Measurements from ENCODE around the gene PLEKHG4B.
"Not testable (repeated sequence)": the region's sequence is repeated elsewhere in the genome, so short reads cannot be mapped to it uniquely, and the experiment has no call there.

Gene PLEKHG4B

DNA sequence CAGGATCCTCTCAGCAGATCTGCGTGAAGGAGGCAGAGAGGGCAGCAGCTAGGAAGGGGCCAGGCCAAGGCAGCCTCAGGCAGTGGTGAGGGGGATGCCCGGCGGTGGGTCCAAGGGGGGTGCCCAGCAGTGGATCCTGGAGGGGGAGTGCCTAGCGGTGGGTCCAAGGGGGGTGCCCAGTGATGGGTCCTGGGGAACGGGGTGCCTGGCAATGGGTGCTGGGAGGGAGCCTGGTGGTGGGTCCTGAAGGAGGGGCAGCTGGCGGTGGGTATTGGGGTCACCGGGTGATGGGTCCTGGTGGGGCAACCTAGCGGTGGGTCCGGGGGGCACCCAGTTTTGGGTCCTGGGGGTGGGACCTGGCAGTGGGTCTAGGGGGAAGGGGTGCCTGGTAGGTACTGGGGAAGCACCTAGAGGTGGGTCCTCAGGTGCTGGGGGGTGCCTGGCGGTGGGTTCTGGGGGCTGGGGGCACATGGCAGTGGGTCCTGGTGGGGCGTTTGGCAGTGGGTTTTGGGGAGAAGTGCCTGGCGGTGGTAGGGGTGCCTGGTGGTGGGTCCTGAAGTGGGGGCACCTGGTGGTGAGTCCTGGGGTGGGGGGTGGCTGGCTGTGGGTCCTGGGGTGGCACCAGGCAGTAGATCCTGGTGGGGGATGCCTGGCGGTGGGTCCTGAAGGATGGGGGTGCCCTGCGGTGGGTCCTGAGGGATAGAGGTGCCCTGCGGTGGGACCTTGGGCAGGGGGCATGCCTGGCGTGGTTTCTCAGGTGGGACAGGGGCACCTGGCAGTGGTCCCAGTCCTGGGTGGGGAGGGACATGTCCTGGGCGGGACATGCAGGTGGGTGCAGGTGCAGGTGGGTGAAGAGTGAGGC, 101.2 kb downstream of the PLEKHG4B start:
- TF ChIP-seq, protein P1, sequence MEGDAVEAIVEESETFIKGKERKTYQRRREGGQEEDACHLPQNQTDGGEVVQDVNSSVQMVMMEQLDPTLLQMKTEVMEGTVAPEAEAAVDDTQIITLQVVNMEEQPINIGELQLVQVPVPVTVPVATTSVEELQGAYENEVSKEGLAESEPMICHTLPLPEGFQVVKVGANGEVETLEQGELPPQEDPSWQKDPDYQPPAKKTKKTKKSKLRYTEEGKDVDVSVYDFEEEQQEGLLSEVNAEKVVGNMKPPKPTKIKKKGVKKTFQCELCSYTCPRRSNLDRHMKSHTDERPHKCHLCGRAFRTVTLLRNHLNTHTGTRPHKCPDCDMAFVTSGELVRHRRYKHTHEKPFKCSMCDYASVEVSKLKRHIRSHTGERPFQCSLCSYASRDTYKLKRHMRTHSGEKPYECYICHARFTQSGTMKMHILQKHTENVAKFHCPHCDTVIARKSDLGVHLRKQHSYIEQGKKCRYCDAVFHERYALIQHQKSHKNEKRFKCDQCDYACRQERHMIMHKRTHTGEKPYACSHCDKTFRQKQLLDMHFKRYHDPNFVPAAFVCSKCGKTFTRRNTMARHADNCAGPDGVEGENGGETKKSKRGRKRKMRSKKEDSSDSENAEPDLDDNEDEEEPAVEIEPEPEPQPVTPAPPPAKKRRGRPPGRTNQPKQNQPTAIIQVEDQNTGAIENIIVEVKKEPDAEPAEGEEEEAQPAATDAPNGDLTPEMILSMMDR (IDR thresholded peaks at IDR 0.05; ENCODE audit: control insufficient read depth, insufficient read depth, low read depth, low read length, missing control alignments) = no peak
- H3K4me3 ChIP-seq (ENCODE audit: control insufficient read depth, low read depth, low read length) = no peak overlapping the region
- DNase-seq (ENCODE audit: low read depth) = no peak

DNA sequence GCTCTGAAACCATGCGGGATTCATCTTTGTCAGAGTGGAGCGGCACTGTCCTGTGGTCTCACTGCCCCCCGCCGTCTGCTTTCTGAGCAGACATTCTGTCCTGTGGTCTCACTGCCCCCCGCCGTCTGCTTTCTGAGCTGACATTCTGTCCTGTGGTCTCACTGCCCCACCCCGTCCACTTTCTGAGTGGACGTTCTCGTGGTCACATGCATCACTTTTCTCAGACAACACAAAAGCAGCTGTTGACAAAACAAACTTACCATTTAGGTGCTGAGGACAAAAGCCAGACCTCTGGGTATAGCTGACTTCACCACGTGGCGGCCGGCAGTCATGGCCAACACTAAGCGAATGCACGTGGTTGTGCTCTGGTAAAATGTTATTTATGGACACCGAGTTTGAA, 102.1 kb downstream of the PLEKHG4B start:
- DNase-seq (ENCODE audit: low read depth) = no peak
- no peak overlapping the region for H3K4me3 ChIP-seq (ENCODE audit: control insufficient read depth, low read depth, low read length)
- TF ChIP-seq, protein P1 (IDR thresholded peaks at IDR 0.05; ENCODE audit: control insufficient read depth, insufficient read depth, low read depth, low read length, missing control alignments) = no peak

DNA sequence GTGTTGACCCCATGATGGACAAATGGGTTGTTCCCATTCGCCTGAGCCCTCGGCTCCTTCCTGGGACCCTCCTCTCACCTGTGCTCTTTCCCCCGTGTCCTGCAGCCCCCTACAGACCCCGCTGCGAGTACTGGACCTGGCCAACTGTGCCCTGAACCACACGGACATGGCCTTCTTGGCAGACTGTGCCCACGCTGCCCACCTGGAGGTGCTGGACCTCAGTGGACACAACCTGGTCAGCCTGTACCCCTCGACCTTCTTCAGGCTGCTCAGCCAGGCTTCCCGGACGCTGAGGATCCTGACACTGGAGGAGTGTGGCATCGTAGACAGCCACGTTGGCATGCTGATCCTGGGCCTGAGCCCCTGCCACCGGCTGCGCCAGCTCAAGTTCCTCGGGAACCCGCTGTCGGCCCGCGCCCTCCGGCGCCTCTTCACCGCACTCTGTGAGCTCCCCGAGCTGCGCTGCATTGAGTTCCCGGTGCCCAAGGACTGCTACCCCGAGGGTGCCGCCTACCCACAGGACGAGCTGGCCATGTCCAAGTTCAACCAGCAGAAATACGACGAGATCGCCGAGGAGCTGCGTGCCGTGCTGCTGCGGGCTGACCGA, 102.7 kb downstream of the PLEKHG4B start:
- H3K4me3 ChIP-seq (ENCODE audit: control insufficient read depth, low read depth, low read length) = no peak overlapping the region
- DNase-seq (ENCODE audit: low read depth) = no peak
- TF ChIP-seq, protein P1 (IDR thresholded peaks at IDR 0.05; ENCODE audit: control insufficient read depth, insufficient read depth, low read depth, low read length, missing control alignments) = no peak

DNA sequence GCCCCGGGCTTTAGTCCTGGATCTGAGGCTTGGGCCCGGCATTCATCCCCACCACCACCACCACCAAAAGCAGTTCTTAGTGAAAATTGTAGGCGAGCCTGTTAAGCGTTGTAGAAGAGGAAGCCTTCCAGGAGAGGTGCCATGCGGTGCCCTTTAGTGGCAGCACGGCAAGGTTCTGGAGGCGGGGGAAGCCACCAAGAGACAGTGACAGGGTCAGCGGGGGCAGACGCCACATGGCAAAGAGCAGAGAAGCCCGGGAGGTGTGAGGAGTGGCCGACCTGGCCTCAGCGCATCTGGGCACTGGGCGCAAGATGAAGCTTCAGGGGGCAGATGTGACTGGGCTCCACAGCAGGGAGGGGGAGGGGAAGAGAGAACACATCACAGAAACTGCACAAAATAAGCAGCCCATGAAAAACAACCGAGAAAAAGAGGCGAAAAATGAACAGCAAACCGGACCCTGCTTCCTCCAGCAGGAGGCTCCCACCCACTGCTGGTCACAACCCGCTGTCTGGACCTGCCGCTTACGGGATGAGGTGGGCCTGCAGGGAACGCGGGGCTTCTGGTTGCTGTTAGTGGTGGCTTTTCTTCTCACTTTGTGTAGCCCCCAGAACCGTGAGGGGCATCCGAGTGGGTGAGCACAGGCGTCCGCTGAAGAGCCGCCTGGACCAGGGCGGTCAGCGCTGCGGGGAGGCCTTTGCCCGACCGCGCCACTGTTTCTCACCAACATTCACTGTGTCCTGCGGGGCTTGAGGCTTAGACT, 103.6 kb downstream of the PLEKHG4B start:
- TF ChIP-seq, protein P1 (IDR thresholded peaks at IDR 0.05; ENCODE audit: control insufficient read depth, insufficient read depth, low read depth, low read length, missing control alignments) = no peak
- no peak for DNase-seq (ENCODE audit: low read depth)
- no peak overlapping the region for H3K4me3 ChIP-seq (ENCODE audit: control insufficient read depth, low read depth, low read length)

DNA sequence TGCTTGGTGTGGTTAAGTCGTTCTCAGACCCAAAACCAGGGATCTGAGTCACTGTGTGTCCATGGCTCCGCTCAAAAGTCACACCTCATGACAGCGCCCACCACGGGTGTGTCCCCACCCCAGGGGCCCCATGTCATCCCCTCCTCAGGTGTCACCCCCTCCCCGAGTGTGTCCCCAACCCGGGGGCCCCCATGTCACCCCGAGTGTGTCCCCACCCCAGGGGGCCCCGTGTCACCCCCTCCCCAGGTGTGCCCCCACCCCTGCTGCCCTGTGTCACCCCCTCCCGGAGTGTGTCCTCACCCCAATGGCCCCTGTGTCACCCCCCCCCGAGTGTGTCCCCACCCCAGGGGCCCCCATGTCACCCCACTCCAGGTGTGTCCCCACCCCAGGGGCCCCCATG, 104.4 kb downstream of the PLEKHG4B start:
- H3K4me3 ChIP-seq (ENCODE audit: control insufficient read depth, low read depth, low read length) = no peak overlapping the region
- no peak for DNase-seq (ENCODE audit: low read depth)
- TF ChIP-seq, protein P1 (IDR thresholded peaks at IDR 0.05; ENCODE audit: control insufficient read depth, insufficient read depth, low read depth, low read length, missing control alignments) = no peak

DNA sequence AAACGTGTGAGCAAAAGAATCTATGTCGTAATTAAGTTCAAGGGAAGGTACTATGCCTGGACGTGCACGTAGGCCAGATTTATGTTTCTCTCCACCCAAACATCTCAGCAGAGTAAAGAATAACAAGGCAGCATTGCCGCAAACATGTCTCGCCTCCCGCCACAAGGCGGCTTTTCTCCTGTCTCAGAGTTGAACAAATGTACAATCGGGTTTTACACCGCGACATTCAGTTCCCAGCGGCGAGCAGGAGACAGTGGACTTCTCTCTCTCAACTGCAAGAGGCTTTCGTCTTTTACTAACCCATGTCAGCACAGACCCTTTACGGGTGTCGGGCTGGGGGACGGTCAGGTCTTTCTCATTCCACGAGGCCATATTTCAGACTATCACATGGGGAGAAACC, 105.1 kb downstream of the PLEKHG4B start:
- DNase-seq (ENCODE audit: low read depth); H3K4me3 ChIP-seq (ENCODE audit: control insufficient read depth, low read depth, low read length): not testable (repeated sequence)
